Measurements from ENCODE around the gene GRM8. TPM values are rescaled to one million over a fixed set of nuclear protein-coding genes. Genes with fewer than 3 reads are reported as not detected.

Gene GRM8
- total RNA-seq, 2 experiments from 2014 or later: not detected

DNA sequence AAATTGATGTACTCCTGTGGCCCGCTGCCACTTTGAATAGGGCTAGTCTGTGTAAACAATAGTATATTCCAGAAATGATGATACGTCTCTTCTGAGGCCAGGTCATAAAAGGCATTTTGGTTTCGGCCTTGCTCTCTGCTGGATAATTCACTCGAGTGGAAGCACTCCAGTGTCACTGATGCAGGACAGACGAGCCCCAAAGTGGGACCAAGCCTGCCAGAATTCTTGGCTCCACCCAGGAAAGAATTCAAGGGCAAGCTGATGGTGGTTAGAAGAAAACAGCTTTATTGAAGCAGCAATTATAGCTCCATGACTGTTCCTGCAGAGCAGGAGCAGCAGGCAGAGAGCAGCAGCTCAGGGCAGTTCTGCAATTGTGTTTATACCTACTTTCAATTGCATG lies 717.6 kb downstream of the GRM8 start:
- peaks cover 3% of the 10 kb centered on the region for H3K9me3 Mint-ChIP-seq
- DNase-seq: no peak
- intact Hi-C loops (cut with micrococcal nuclease): no loop called here
- H3K27me3 Mint-ChIP-seq (ENCODE audit: low read depth): no peaks in the 10 kb centered on the region
- H3K4me1 Mint-ChIP-seq (ENCODE audit: low read depth): no peaks in the 10 kb centered on the region
- H3K4me3 Mint-ChIP-seq: no peak overlapping the region
- CTCF ChIA-PET: no interaction called here
- H3K36me3 Mint-ChIP-seq (ENCODE audit: low read depth): no peaks in the 10 kb centered on the region
- H3K27ac Mint-ChIP-seq: no peak overlapping the region

DNA sequence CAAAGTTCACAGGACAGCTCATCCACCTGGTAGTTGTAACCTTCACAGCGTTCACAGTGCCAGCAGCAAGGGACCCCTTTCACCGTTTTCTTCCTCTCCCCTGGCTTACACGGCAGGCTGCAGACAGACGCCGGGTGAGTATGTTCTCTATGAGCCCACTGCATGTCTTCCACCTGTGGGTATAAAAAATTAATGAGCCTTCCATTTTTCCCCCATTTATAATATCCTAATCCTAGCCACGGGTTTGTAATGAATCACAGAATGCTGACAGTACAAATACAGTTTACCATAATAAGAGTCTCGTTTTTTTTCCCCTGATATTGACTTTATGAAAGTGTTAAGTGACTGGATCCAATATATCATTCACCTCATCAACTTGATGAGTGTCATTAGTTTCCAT lies 719.0 kb downstream of the GRM8 start:
- Mint-ChIP-seq H3K27me3 (ENCODE audit: low read depth) (no peaks in the 10 kb centered on the region), H3K36me3 (ENCODE audit: low read depth) (no peaks in the 10 kb centered on the region), H3K9me3 (peaks cover 3% of the 10 kb centered on the region), H3K4me3 (no peak overlapping the region), H3K27ac (no peak overlapping the region), H3K4me1 (ENCODE audit: low read depth) (no peaks in the 10 kb centered on the region)
- DNase-seq: no peak
- CTCF ChIA-PET: no interaction called here
- intact Hi-C loops (cut with micrococcal nuclease): no loop called here

DNA sequence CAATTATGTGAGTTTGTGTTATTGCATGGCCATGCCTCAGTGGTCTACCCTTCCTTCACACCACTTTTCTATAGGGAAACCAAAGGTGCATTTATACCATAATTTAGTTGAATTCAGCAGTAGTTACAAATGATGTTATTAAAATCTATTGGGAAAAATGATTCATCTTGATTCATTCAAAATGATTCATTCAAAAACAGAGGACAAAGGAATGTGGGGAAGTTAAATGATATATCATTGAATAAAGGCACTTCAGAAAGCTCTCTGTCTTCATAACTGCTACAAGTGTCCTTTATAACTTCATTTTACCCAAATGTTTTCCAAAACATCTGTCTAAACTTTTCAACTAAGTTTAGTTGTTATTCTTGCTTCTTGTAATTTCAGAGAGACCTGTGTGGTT lies 722.9 kb downstream of the GRM8 start:
- intact Hi-C loops (cut with micrococcal nuclease): no loop called here
- no peak for DNase-seq
- CTCF ChIA-PET: no interaction called here
- Mint-ChIP-seq H3K27me3 (ENCODE audit: low read depth) (no peaks in the 10 kb centered on the region), H3K4me1 (ENCODE audit: low read depth) (no peaks in the 10 kb centered on the region), H3K9me3 (peaks cover 5% of the 10 kb centered on the region), H3K4me3 (no peak overlapping the region), H3K27ac (no peak overlapping the region), H3K36me3 (ENCODE audit: low read depth) (no peaks in the 10 kb centered on the region)

DNA sequence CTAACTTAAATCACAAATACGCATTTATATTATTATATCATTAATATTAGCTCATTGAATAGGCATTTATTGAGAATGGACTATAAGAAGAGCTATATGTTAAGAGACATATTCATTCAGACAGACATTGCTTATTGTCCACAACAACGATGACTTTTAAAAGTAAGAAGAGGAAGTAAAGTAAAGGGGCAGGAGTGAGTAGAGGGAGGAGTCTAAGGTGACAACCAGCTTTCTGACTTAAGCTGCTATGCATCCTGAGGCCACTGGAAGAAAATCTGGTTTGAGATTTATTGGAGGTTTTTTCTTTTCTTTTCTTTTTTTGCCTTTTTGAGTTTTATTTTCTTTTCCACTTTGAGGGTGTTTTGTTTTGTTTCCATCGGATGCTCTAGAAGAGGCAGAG lies 723.5 kb downstream of the GRM8 start:
- H3K4me1 Mint-ChIP-seq (ENCODE audit: low read depth): no peaks in the 10 kb centered on the region
- CTCF ChIA-PET: no interaction called here
- DNase-seq: no peak
- no peaks in the 10 kb centered on the region for H3K27me3 Mint-ChIP-seq (ENCODE audit: low read depth)
- H3K9me3 Mint-ChIP-seq: peaks cover 4% of the 10 kb centered on the region
- H3K36me3 Mint-ChIP-seq (ENCODE audit: low read depth): no peaks in the 10 kb centered on the region
- intact Hi-C loops (cut with micrococcal nuclease): no loop called here
- no peak overlapping the region for H3K4me3 Mint-ChIP-seq
- H3K27ac Mint-ChIP-seq: no peak overlapping the region

DNA sequence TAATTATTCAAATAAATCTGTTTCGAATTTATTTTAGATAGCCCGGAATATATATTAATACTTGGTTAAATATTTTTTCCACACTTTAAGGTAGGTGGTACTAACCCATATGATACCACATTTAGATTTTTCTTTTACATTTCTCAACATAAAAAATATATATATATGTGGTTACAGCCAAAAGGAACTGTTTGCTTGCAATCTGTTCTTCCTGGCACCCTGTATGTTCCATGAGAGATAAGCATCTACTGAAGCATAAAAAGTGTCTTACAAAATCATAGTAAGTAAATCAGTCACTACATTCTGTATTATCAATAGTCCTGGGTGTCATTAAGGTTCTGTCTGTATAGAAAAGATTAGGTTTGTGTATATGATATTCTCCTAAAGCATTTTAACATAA lies 726.8 kb downstream of the GRM8 start:
- Mint-ChIP-seq H3K4me3 (no peak overlapping the region), H3K36me3 (ENCODE audit: low read depth) (no peaks in the 10 kb centered on the region), H3K4me1 (ENCODE audit: low read depth) (no peaks in the 10 kb centered on the region), H3K27me3 (ENCODE audit: low read depth) (no peaks in the 10 kb centered on the region), H3K9me3 (peaks cover 4% of the 10 kb centered on the region), H3K27ac (no peak overlapping the region)
- no peak for DNase-seq
- intact Hi-C loops (cut with micrococcal nuclease): no loop called here
- CTCF ChIA-PET: no interaction called here

DNA sequence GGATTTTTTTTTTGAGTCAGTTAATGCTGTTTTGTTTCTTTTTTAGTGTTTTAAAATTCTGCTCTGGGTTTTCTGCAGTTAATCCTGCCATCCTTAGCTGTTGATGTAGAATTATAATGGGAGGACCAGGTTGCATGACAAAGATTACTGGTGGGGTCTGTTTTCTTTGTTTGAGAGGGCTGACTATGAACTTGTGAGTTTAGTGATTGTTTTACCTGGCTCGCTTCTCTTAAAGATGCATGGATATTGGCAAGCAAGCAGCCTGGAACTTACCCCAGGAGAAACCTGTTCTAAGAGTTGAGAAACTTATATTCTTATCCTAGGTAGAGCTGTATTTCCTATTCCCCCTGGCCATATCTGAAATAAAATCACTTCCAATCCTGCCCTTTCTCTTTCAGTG lies 727.8 kb downstream of the GRM8 start:
- H3K27me3 Mint-ChIP-seq (ENCODE audit: low read depth): no peaks in the 10 kb centered on the region
- no peaks in the 10 kb centered on the region for H3K4me1 Mint-ChIP-seq (ENCODE audit: low read depth)
- peaks cover 4% of the 10 kb centered on the region for H3K9me3 Mint-ChIP-seq
- no peak overlapping the region for H3K4me3 Mint-ChIP-seq
- CTCF ChIA-PET: no interaction called here
- no peak overlapping the region for H3K27ac Mint-ChIP-seq
- H3K36me3 Mint-ChIP-seq (ENCODE audit: low read depth): no peaks in the 10 kb centered on the region
- intact Hi-C loops (cut with micrococcal nuclease): no loop called here
- DNase-seq: no peak

DNA sequence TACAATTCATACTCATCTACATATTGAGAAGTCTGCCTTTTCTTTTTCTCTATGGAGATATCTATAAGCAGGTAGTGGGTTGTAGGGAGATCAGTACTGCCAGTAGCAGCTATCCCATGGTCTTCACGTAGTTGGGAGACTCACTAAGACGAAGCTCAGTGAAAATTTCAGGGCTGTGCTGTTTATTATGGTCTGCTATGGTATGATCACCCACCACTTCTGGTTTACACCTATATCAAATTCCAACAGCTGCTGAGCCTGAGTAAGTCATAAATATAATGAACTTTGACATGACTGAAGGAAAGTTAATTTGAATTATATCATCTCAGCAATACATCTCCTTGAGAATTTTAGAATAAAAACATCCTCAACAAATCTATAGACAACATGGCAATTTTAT lies 741.7 kb downstream of the GRM8 start:
- Mint-ChIP-seq H3K9me3 (peaks cover 3% of the 10 kb centered on the region), H3K27ac (no peak overlapping the region), H3K36me3 (ENCODE audit: low read depth) (no peaks in the 10 kb centered on the region), H3K4me1 (ENCODE audit: low read depth) (no peaks in the 10 kb centered on the region), H3K4me3 (no peak overlapping the region), H3K27me3 (ENCODE audit: low read depth) (no peaks in the 10 kb centered on the region)
- CTCF ChIA-PET: no interaction called here
- intact Hi-C loops (cut with micrococcal nuclease): no loop called here
- DNase-seq: no peak

DNA sequence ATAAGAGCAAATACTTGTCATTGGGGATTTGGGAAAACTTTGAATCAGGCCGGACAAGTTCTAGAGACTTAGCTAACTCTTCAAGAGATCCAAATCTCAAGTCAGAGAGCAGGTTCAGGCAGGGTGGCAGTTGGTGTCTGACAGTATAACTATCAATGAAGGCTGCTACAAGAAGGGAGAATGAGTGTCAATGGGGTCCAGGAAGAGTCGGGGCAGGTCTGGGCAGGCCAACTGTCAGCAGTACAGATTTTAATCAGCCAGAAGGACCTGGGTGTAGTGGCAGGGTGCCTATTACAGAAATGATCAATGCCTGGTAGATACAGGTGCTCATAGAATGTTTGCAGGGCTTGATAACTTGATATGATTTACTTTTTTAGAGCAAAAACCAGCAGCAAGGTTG lies 751.1 kb downstream of the GRM8 start:
- Mint-ChIP-seq H3K36me3 (ENCODE audit: low read depth) (no peaks in the 10 kb centered on the region), H3K4me1 (ENCODE audit: low read depth) (no peaks in the 10 kb centered on the region), H3K9me3 (peaks cover 2% of the 10 kb centered on the region), H3K27ac (no peak overlapping the region), H3K27me3 (ENCODE audit: low read depth) (no peaks in the 10 kb centered on the region), H3K4me3 (no peak overlapping the region)
- intact Hi-C loops (cut with micrococcal nuclease): no loop called here
- CTCF ChIA-PET: no interaction called here
- DNase-seq: no peak

DNA sequence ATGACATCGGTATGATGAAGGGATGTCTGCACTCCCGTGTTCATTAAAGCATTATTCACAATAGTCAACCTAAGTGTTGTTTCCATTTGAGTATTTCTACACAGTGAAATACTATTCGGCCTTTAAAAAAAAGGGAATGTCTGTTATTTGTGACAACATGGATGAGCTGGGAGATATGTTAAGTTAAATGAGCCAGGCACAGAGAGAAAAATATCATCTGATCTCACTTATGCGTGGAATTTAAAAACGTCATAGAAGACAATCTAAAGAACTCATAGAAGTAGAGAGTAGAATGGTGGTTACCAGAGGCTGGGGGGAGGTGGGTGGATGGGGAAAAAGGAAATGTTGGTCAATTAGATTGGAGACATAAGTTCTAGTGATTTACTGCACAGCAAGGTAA lies 753.3 kb downstream of the GRM8 start:
- no peak overlapping the region for H3K4me3 Mint-ChIP-seq
- H3K4me1 Mint-ChIP-seq (ENCODE audit: low read depth): no peaks in the 10 kb centered on the region
- no peak overlapping the region for H3K27ac Mint-ChIP-seq
- peaks cover 2% of the 10 kb centered on the region for H3K9me3 Mint-ChIP-seq
- DNase-seq: no peak
- no peaks in the 10 kb centered on the region for H3K27me3 Mint-ChIP-seq (ENCODE audit: low read depth)
- CTCF ChIA-PET: no interaction called here
- intact Hi-C loops (cut with micrococcal nuclease): no loop called here
- H3K36me3 Mint-ChIP-seq (ENCODE audit: low read depth): no peaks in the 10 kb centered on the region

DNA sequence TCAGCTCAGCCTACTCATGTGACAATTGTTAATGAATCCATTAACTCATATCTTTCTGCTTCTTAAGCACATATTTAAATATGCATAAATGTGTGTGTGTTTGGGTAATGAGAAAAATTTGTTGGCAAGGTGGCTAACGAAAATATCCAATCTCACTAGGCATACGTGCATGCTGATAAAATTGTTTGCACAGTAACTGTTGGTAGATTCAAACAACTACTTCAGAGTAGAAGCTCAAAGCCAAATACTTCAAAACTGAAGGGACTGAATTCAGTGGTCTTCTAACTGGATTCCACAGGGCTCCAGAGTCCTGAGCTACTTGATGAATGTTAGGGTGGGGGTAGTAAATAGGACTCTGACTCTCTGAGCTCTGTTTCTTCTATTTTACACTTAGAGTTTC lies 757.0 kb downstream of the GRM8 start:
- Mint-ChIP-seq H3K36me3 (ENCODE audit: low read depth) (no peaks in the 10 kb centered on the region), H3K9me3 (peaks cover 2% of the 10 kb centered on the region), H3K4me3 (no peak overlapping the region), H3K27ac (no peak overlapping the region), H3K4me1 (ENCODE audit: low read depth) (no peaks in the 10 kb centered on the region), H3K27me3 (ENCODE audit: low read depth) (no peaks in the 10 kb centered on the region)
- CTCF ChIA-PET: no interaction called here
- intact Hi-C loops (cut with micrococcal nuclease): no loop called here
- DNase-seq: no peak

DNA sequence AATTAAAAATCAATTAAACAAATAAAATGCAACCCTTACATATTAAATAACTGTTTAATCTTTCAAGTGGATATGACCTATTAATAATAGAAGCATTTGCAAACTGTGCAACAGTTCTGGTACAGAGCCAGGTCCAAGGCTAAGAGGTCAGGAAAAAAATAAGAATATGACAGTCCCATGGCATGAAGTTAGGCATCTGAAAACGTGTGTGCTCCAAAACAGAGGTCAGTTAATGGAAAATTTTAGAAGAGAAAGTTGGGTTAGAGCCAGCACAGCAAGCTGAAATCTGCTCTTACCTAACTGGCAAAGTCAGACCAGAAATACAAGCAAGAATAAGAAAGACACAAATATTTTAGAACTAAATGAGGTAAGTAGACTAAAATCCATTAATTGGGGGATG lies 757.7 kb downstream of the GRM8 start:
- H3K27me3 Mint-ChIP-seq (ENCODE audit: low read depth): no peaks in the 10 kb centered on the region

DNA sequence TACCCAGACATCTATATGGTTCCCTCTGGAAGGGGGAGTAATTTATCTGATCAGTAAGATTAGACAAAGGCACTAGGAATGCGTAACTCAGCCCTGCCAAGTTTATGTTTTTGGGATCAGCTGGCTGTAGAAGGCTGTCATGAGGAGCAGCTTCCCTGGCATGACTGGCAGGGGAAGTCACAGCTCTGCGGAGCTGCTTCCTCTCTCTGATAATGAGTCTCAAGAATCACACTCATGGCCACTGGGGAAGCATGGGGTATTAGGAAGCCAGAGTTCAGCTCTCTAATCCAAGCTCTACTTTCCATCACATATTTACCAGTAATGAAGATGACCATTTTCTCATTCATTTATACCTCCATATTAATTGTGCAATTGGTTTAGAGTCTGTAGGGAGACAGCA lies 758.9 kb downstream of the GRM8 start:
- intact Hi-C loops (cut with micrococcal nuclease): no loop called here
- Mint-ChIP-seq H3K4me1 (ENCODE audit: low read depth) (no peaks in the 10 kb centered on the region), H3K27me3 (ENCODE audit: low read depth) (no peaks in the 10 kb centered on the region), H3K27ac (no peak overlapping the region), H3K36me3 (ENCODE audit: low read depth) (no peaks in the 10 kb centered on the region), H3K4me3 (no peak overlapping the region), H3K9me3 (peaks cover 2% of the 10 kb centered on the region)
- CTCF ChIA-PET: no interaction called here
- no peak for DNase-seq

More for the DNA sequence above, 757.7 kb downstream of the GRM8 start:
- Mint-ChIP-seq H3K4me3 (no peak overlapping the region), H3K36me3 (ENCODE audit: low read depth) (no peaks in the 10 kb centered on the region), H3K9me3 (peaks cover 2% of the 10 kb centered on the region), H3K27ac (no peak overlapping the region), H3K4me1 (ENCODE audit: low read depth) (no peaks in the 10 kb centered on the region)
- intact Hi-C loops (cut with micrococcal nuclease): no loop called here
- no peak for DNase-seq
- CTCF ChIA-PET: no interaction called here

DNA sequence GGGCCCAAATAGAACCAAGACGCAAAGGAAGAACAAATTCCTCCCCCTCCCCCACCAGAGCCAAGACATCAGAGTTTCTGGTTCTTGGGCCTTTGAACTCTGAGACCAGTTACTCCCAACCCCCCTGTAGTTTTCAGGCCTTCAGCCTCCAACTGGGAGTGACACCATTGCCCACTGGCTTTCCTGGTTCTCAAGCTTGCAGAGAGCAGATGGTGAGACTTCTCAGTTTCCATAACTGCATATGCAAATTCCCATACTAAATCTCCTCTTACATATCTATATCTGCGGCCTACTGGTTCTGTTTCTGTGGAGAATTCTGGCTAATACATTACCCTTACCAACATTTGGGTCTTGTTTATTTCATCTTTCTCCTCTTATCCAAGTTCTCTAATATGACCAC lies 762.9 kb downstream of the GRM8 start:
- H3K27me3 Mint-ChIP-seq (ENCODE audit: low read depth): no peaks in the 10 kb centered on the region
- CTCF ChIA-PET: no interaction called here
- no peak overlapping the region for H3K4me3 Mint-ChIP-seq
- no peak for DNase-seq
- no peak overlapping the region for H3K27ac Mint-ChIP-seq
- no peaks in the 10 kb centered on the region for H3K36me3 Mint-ChIP-seq (ENCODE audit: low read depth)
- peaks cover 2% of the 10 kb centered on the region for H3K9me3 Mint-ChIP-seq
- H3K4me1 Mint-ChIP-seq (ENCODE audit: low read depth): no peaks in the 10 kb centered on the region
- intact Hi-C loops (cut with micrococcal nuclease): no loop called here

DNA sequence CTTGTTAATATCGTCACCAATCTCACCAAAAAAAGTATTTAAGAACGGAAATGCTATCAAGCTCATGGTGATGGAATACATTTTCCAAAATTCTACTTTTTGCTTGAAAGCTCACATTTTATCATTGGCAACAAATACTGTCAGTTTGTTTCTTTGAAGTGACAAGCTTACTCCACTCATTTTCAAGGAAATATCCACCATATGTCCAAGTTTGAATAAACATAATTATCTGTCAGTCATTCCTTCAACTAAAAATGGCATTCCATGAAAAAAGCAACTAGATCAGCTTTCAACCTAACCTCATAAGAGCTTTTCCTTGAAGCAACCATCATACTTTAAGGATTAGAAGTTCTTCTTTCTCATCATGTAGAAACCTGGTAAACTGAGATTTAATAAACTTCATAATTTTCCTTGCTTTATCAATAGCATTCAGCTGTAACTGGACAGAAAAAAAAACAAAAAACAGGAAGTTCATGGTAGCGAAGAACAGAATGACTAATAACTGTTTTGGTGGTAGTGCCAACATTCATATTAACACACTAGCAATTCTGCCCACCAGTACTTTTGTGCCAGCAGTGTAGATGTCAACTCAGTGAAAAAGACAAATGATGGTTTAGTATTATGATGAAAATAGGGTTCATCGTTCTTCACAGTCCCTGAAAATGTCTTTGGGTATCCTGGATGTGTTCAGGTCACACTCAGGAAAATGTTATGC lies 764.9 kb downstream of the GRM8 start:
- H3K36me3 Mint-ChIP-seq (ENCODE audit: low read depth): no peaks in the 10 kb centered on the region
- H3K9me3 Mint-ChIP-seq: peaks cover 2% of the 10 kb centered on the region
- DNase-seq: no peak
- no peak overlapping the region for H3K4me3 Mint-ChIP-seq
- H3K27me3 Mint-ChIP-seq (ENCODE audit: low read depth): no peaks in the 10 kb centered on the region
- intact Hi-C loops (cut with micrococcal nuclease): no loop called here
- H3K4me1 Mint-ChIP-seq (ENCODE audit: low read depth): no peaks in the 10 kb centered on the region
- no peak overlapping the region for H3K27ac Mint-ChIP-seq
- CTCF ChIA-PET: no interaction called here
